Endothelial cell of umbilical vein (primary cell): ENCODE measurements around the gene FAAP100.
"Not testable (repeated sequence)": the region's sequence is repeated elsewhere in the genome, so short reads cannot be mapped to it uniquely, and the experiment has no call there.

Source experiments
- POLR2A ChIP-seq: IDR thresholded peaks from 2 replicates; pipeline ENCODE4 v1.6.1; 2012; ENCODE audit warnings: low read depth, mild to moderate bottlenecking, control low read depth, low read length
- TF ChIP-seq, protein P1 (sequence below), 2 donors: IDR thresholded peaks; 1 replicate in 1 of 2; 2 replicates in 1 of 2; pipeline ENCODE4 v1.5.1; 2011; ENCODE audit warnings: low read length in 2 of 2, mild to moderate bottlenecking in 2 of 2, moderate library complexity in 2 of 2, control low read depth in 1 of 2, inconsistent platforms in 1 of 2, low read depth in 1 of 2; ENCODE audit not compliant: insufficient read depth in 1 of 2; ENCODE audit errors: extremely low read depth in 1 of 2

DNA sequence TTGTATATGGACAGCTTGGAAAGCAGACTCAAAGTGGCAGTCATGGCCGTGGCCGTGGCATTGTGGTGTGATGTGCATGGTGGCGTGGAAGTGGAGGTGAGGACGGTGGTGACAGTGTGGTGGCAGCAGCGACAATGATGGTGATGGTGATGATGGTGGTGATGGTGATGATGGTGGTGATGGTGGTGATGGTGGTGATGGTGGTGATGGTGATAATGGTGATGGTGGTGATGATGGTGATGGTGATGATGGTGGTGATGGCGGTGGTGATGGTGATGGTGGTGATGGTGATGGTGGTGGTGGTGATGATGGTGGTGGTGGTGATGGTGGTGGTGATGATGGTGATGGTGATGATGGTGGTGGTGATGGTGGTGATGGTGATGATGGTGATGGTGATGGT is 21.1 kb downstream of the FAAP100 start:
- TF ChIP-seq, protein P1, sequence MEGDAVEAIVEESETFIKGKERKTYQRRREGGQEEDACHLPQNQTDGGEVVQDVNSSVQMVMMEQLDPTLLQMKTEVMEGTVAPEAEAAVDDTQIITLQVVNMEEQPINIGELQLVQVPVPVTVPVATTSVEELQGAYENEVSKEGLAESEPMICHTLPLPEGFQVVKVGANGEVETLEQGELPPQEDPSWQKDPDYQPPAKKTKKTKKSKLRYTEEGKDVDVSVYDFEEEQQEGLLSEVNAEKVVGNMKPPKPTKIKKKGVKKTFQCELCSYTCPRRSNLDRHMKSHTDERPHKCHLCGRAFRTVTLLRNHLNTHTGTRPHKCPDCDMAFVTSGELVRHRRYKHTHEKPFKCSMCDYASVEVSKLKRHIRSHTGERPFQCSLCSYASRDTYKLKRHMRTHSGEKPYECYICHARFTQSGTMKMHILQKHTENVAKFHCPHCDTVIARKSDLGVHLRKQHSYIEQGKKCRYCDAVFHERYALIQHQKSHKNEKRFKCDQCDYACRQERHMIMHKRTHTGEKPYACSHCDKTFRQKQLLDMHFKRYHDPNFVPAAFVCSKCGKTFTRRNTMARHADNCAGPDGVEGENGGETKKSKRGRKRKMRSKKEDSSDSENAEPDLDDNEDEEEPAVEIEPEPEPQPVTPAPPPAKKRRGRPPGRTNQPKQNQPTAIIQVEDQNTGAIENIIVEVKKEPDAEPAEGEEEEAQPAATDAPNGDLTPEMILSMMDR (IDR thresholded peaks at IDR 0.05; ENCODE audit: extremely low read depth in 1 of 2, insufficient read depth in 1 of 2, low read depth in 1 of 2, low read length in 2 of 2): not testable (repeated sequence)
- TF ChIP-seq POLR2A: not testable (repeated sequence)
